Panc1 (cell line): ENCODE data around the gene GCHFR.

Experiments
- POLR2AphosphoS5 ChIP-seq: IDR thresholded peaks from 2 replicates; pipeline ENCODE4 v1.6.1; 2012; ENCODE audit warnings: mild to moderate bottlenecking, low read depth, low read length, moderate library complexity
- TCF7L2 ChIP-seq: IDR thresholded peaks from 2 replicates; pipeline ENCODE4 v1.6.1; 2011; ENCODE audit warnings: mild to moderate bottlenecking, low read depth, low read length, inconsistent platforms
- TF ChIP-seq, protein P1 (sequence below): fragments of 450-650 bp; IDR thresholded peaks from 2 replicates; pipeline ENCODE4 v1.5.1; 2017; ENCODE audit warnings: mild to moderate bottlenecking

GRCh38 chr15:40743485-40743901 lies 20.4 kb upstream of the GCHFR start:
- TF ChIP-seq POLR2AphosphoS5 (no peak), TCF7L2 (no peak)
- TF ChIP-seq, protein P1, sequence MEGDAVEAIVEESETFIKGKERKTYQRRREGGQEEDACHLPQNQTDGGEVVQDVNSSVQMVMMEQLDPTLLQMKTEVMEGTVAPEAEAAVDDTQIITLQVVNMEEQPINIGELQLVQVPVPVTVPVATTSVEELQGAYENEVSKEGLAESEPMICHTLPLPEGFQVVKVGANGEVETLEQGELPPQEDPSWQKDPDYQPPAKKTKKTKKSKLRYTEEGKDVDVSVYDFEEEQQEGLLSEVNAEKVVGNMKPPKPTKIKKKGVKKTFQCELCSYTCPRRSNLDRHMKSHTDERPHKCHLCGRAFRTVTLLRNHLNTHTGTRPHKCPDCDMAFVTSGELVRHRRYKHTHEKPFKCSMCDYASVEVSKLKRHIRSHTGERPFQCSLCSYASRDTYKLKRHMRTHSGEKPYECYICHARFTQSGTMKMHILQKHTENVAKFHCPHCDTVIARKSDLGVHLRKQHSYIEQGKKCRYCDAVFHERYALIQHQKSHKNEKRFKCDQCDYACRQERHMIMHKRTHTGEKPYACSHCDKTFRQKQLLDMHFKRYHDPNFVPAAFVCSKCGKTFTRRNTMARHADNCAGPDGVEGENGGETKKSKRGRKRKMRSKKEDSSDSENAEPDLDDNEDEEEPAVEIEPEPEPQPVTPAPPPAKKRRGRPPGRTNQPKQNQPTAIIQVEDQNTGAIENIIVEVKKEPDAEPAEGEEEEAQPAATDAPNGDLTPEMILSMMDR, result no peak
